GM13977 (cell line): ENCODE data around the gene MCM9.
A peak's percentile ranks its signal among the peaks of the same experiment; 100 is the strongest.

ENCODE experiments used
- DNase-seq: peaks from one replicate; pipeline ENCODE4 v3.0.0; 2012; ENCODE audit warnings: low spot score
- in situ Hi-C: fragments of 300-500 bp; cut with MboI; formaldehyde crosslinking; loops from one replicate; pipeline ENCODE4 v1.12.0; 2022; ENCODE audit warnings: low sequenced_read_pairs, low pct_unique_long_range_greater_than_20kb, mixed read lengths, inconsistent platforms; ENCODE audit not compliant: unreplicated experiment
- TF ChIP-seq, protein P1 (sequence below): IDR thresholded peaks from 2 replicates; pipeline ENCODE4 v1.5.1; 2012; ENCODE audit warnings: mild to moderate bottlenecking, control low read depth; ENCODE audit not compliant: insufficient read depth; ENCODE audit errors: extremely low read depth, missing control alignments

The MCM9 gene

DNA sequence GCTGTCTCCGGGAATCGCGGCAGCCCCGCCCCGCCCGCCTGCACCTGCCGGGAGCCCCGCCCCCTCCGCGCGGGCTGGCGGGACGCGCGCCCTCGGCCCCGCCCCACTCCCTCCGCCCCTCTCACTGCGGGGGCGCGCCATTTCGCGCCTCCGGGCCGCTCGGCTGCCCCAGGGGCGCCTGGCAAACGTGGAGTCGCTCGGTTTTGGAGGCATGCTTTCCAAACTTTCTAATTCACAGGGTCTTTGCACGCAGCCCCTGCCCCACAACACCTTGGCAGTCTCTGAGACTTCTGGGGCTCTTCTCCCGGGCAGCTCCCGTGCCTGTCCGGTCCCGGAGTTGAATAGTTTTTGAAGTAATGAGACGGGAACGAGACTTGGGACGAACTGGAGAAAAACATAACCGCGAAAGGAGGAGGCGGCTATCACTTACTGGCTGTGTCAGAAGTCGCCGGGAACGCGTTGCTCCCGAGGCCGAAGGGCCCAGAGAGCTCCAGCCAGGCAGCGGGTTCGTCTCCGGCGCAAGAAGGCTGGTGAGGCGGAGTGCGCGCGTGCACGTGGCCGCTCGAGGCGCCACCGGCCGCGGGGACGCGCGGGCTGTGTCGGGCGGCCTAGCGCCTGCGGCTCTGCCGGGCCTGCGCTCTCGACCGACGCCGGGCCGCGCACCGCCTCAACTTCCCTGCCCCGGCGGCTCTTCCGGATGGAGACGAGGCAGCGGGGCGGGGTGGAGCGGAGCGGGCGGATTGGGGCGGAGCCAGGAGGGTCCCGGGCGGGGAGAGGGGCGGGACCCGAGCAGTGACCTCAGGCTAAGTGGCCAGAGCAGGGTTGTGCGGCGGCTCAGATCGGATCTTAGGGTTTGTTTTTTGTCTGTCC lies at the start of gene MCM9:
TSS of gene MCM9 (minus strand) at position 699 of the 870 bp plus-strand sequence. CDS start 3,436 bp downstream, outside the sequence.
- DNase-seq = peak; percentile 95
- in situ Hi-C loops = no loop called here
- TF ChIP-seq, protein P1, sequence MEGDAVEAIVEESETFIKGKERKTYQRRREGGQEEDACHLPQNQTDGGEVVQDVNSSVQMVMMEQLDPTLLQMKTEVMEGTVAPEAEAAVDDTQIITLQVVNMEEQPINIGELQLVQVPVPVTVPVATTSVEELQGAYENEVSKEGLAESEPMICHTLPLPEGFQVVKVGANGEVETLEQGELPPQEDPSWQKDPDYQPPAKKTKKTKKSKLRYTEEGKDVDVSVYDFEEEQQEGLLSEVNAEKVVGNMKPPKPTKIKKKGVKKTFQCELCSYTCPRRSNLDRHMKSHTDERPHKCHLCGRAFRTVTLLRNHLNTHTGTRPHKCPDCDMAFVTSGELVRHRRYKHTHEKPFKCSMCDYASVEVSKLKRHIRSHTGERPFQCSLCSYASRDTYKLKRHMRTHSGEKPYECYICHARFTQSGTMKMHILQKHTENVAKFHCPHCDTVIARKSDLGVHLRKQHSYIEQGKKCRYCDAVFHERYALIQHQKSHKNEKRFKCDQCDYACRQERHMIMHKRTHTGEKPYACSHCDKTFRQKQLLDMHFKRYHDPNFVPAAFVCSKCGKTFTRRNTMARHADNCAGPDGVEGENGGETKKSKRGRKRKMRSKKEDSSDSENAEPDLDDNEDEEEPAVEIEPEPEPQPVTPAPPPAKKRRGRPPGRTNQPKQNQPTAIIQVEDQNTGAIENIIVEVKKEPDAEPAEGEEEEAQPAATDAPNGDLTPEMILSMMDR = no peak

DNA sequence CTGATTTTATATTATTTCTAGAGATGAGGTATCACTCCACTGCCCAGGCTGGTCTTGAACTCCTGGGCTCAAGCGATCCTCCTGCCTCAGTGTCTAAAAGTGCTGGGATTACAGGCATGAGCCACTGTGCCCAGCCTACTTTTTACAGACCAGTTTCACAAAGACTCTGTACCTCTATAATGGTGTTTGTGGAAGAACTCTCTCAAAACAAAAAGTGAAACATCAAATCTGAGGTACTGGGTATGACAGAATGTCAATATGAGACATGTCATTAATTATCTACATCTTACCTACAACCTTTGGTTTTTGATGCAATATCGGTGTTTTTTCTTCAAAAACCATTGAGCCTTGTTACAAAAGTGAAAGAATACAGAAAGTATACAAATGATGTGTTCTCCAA lies 49.4 kb upstream of the MCM9 start:
- TF ChIP-seq, protein P1 = no peak
- DNase-seq = no peak
- in situ Hi-C loops = no loop called here

DNA sequence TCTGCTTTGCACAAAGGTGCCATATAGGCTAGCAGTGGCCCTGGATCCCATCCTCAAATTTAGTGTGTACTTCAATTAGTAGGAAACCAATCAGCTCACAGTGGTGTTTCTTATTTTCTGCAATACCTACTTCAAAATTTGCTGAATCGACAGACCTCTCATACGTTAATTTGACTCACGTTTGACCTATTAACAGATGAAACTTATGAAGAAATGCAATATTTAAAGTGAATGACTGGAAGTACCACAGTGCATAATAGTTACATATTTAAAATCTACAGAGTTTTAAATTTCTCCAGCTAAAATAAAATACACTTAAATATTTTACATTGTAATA lies 47.6 kb upstream of the MCM9 start:
- in situ Hi-C loops = no loop called here
- TF ChIP-seq, protein P1 = no peak
- no peak for DNase-seq

DNA sequence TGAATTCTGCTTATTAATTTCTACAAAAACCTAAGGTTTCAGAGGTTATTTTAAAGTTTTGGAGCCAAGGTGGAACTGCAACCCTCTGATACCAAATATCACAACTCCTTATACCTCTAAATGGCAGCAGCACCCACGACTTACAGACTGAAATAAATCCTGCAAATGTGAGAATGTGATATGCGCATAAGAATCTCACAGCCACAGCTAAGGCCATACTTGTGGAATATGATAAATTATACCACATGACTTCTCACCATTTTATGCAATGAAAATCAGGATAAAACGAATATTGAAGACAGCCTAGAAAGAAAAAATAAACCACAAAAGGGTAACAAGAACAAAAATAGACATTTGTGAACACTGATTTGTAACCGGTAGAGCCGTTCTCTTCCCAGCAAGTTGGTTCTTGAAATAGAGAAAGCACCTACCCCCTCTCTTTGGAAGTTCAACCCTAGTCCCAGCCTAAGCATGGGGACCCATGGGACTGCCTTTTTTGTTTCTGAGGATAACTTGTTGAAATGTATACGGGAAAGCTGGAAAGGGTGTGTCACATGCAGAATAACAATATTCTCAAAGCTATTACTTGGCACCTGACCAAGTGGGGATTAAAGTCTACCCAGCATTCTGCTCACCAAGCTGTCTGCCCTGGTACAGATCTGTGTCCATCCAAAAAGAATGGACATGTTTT lies 47.1 kb upstream of the MCM9 start:
- in situ Hi-C loops = no loop called here
- DNase-seq = no peak
- TF ChIP-seq, protein P1 = no peak

DNA sequence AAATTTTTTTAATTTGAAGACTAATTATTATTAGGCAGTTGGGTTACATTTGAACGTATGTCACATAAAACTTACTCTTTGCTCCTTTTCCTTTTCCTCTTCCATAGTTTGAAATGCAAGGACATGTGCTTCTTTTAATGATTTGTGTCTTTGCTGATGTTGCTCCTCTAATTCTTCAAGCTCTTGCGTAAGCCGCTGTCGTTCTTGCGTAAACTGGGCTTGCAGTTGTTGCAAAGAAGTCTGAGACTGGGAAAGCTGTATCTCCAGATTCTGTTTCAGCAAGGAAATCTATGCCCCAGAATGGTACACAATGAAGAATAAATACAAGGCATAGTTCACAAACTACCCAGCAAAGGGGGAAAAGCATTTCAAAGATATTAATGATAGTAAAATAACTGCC lies 45.1 kb upstream of the MCM9 start:
- in situ Hi-C loops = no loop called here
- DNase-seq = no peak
- TF ChIP-seq, protein P1 = no peak

DNA sequence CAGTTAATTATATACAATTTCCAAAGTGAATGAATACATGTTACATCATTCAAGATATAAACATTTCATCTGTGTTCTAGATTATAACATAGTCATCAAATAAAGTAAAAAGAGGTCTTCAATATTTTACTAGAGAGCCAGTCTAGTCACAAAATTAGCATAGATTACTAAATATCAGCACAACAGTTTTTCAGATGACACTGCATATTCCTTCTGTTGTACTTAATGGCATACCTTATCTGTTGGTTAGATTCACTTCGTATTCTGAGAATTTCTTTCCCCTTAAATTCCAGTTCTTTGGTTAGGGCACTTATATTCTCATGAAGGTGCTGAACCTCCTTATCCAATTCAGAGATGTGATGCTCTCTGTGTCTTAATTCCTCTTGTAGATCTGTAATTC lies 39.8 kb upstream of the MCM9 start:
- in situ Hi-C loops = no loop called here
- DNase-seq = no peak
- TF ChIP-seq, protein P1 = no peak
